H1 (cell line): ENCODE results near the gene SLC25A15. TPM values are rescaled to one million over a fixed set of nuclear protein-coding genes. Genes with fewer than 3 reads are reported as not detected.
"Not testable (repeated sequence)": the region's sequence is repeated elsewhere in the genome, so short reads cannot be mapped to it uniquely, and the experiment has no call there.

Experiments
- CTCF ChIA-PET: fragments of 300-600 bp; sonication (Branson Sonifier 250); formaldehyde crosslinking; loops from one replicate; lab custom pipeline; 2021; ENCODE audit not compliant: partially characterized antibody; lab: Charles Lee
- POLR2A ChIA-PET: fragments of 300-600 bp; sonication (Branson Sonifier 250); formaldehyde crosslinking; loops from one replicate; lab custom pipeline; 2021; ENCODE audit warnings: inconsistent platforms; ENCODE audit not compliant: partially characterized antibody; lab: Charles Lee
- DNase-seq, 2 experiments: peaks; one replicate each; pipeline versions ENCODE4 v3.0.0 to v3.0.0-alpha.2; 2010 to 2022; ENCODE audit warnings: low spot score in 2 of 2, low read depth in 1 of 2, mixed read lengths in 1 of 2
- FAIRE-seq: peaks from 2 replicates; lab custom pipeline; 2011; peaks lifted over from hg19 to GRCh38; lab: Jason Lieb, UNC
- H2AFZ ChIP-seq: 2 replicates; pipeline ENCODE4 v1.8.1; 2012; ENCODE audit warnings: low read length, inconsistent platforms
- H2AK5ac ChIP-seq: 2 replicates; pipeline ENCODE4 v1.6.1; 2013; ENCODE audit warnings: low read depth, low read length
- H2BK120ac ChIP-seq: replicated peaks from 2 replicates; pipeline ENCODE3; 2013; ENCODE audit warnings: low read depth, low read length, inconsistent platforms
- H2BK12ac ChIP-seq: 2 replicates; pipeline ENCODE4 v1.6.1; 2013; ENCODE audit warnings: low read depth, low read length
- H2BK15ac ChIP-seq: 2 replicates; pipeline ENCODE4 v1.6.1; 2013; ENCODE audit warnings: low read length
- H2BK20ac ChIP-seq: 2 replicates; pipeline ENCODE4 v1.6.1; 2013; ENCODE audit warnings: low read length
- H2BK5ac ChIP-seq: 2 replicates; pipeline ENCODE4 v1.6.1; 2013; ENCODE audit warnings: low read depth, low read length
- H3K14ac ChIP-seq: 2 replicates; pipeline ENCODE4 v1.6.1; 2013; ENCODE audit warnings: inconsistent platforms; ENCODE audit not compliant: insufficient read length
- H3K18ac ChIP-seq: 2 replicates; pipeline ENCODE4 v1.6.1; 2013; ENCODE audit warnings: low read length; ENCODE audit errors: extremely low read depth
- H3K23ac ChIP-seq: 2 replicates; pipeline ENCODE4 v1.6.1; 2013; ENCODE audit warnings: inconsistent platforms; ENCODE audit not compliant: insufficient read length
- H3K23me2 ChIP-seq: 2 replicates; pipeline ENCODE4 v1.6.1; 2013; ENCODE audit warnings: low read depth, low read length
- H3K27ac ChIP-seq: 2 replicates; pipeline ENCODE4 v1.6.1; 2011; ENCODE audit warnings: low read depth, low read length, inconsistent platforms
- H3K27me3 ChIP-seq, 4 experiments: replicated peaks in 1 of 4; 1 replicate in 1 of 4; 2 replicates in 3 of 4; pipeline versions ENCODE4 v1.6.1 to v1.8.1; 2011 to 2013; ENCODE audit warnings: low read length in 3 of 4, mild to moderate bottlenecking in 3 of 4, inconsistent platforms in 2 of 4, mixed read lengths in 2 of 4, moderate library complexity in 1 of 4; ENCODE audit not compliant: control insufficient read depth in 3 of 4, insufficient read depth in 3 of 4; ENCODE audit errors: extremely low read depth in 1 of 4
- H3K36me3 ChIP-seq, 4 experiments: 2 replicates each; pipeline versions ENCODE4 v1.6.1 to v1.8.1; 2011 to 2013; ENCODE audit warnings: mild to moderate bottlenecking in 4 of 4, low read length in 3 of 4, moderate library complexity in 2 of 4, control low read depth in 1 of 4, inconsistent platforms in 1 of 4; ENCODE audit not compliant: insufficient read depth in 4 of 4, control insufficient read depth in 2 of 4
- H3K4ac ChIP-seq: replicated peaks from 2 replicates; pipeline ENCODE3; 2013; ENCODE audit warnings: low read length, low read depth, mixed read lengths, inconsistent platforms; ENCODE audit not compliant: insufficient read length
- H3K4me1 ChIP-seq, 4 experiments: replicated peaks in 1 of 4; 1 replicate in 1 of 4; 2 replicates in 3 of 4; pipeline versions ENCODE4 v1.6.1 to v1.8.1; 2011 to 2013; ENCODE audit warnings: low read length in 3 of 4, inconsistent platforms in 2 of 4, mixed read lengths in 1 of 4; ENCODE audit not compliant: insufficient read depth in 4 of 4, control insufficient read depth in 3 of 4
- H3K4me2 ChIP-seq, 2 experiments: 2 replicates each; pipeline versions ENCODE4 v1.6.1 to v1.8.1; 2011 to 2013; ENCODE audit warnings: low read depth in 2 of 2, low read length in 2 of 2, control low read depth in 1 of 2, inconsistent platforms in 1 of 2, mild to moderate bottlenecking in 1 of 2; ENCODE audit not compliant: insufficient read depth in 1 of 2
- H3K4me3 ChIP-seq, 4 experiments: fragments of 200-600, 300-600 bp in 1 of 4; sonication (generic), shearing (Covaris generic), sonication (Bioruptor Twin) in 1 of 4; 2 replicates each; pipeline versions ENCODE4 v1.5.1 to v1.8.1; 2011 to 2016; ENCODE audit warnings: low read length in 4 of 4, low read depth in 3 of 4, control low read depth in 2 of 4, inconsistent platforms in 2 of 4, mild to moderate bottlenecking in 2 of 4, mixed read lengths in 1 of 4, moderate library complexity in 1 of 4; ENCODE audit not compliant: insufficient read depth in 2 of 4; ENCODE audit errors: extremely low read depth in 1 of 4
- H3K56ac ChIP-seq: replicated peaks from 2 replicates; pipeline ENCODE3; 2013; ENCODE audit warnings: low read depth, mild to moderate bottlenecking, mixed read lengths, low read length, inconsistent platforms; ENCODE audit not compliant: insufficient read length
- H3K79me1 ChIP-seq: 2 replicates; pipeline ENCODE4 v1.6.1; 2013; ENCODE audit warnings: low read depth, low read length, control low read depth
- H3K79me2 ChIP-seq, 2 experiments: 2 replicates each; pipeline versions ENCODE4 v1.6.1 to v1.8.1; 2012 to 2013; ENCODE audit warnings: low read length in 2 of 2, mild to moderate bottlenecking in 2 of 2, inconsistent platforms in 1 of 2; ENCODE audit not compliant: insufficient read depth in 2 of 2, control insufficient read depth in 1 of 2
- H3K9ac ChIP-seq, 4 experiments: replicated peaks in 1 of 4; 1 replicate in 1 of 4; 2 replicates in 3 of 4; pipeline versions ENCODE4 v1.6.1 to v1.8.1; 2011 to 2013; ENCODE audit warnings: low read depth in 3 of 4, low read length in 3 of 4, control low read depth in 2 of 4, mild to moderate bottlenecking in 2 of 4, moderate library complexity in 2 of 4, inconsistent platforms in 1 of 4; ENCODE audit errors: extremely low read depth in 1 of 4
- H3K9me3 ChIP-seq, 2 experiments: 2 replicates each; pipeline versions ENCODE4 v1.6.1 to v1.8.1; 2012 to 2013; ENCODE audit warnings: mild to moderate bottlenecking in 2 of 2, moderate library complexity in 2 of 2, control low read depth in 1 of 2, inconsistent platforms in 1 of 2, low read depth in 1 of 2, low read length in 1 of 2, mixed read lengths in 1 of 2; ENCODE audit not compliant: insufficient read depth in 2 of 2
- H4K20me1 ChIP-seq, 2 experiments: replicated peaks in 1 of 2; 2 replicates each; pipeline versions ENCODE3 to v1.8.1; 2011 to 2013; ENCODE audit warnings: inconsistent platforms in 2 of 2, low read length in 2 of 2, mild to moderate bottlenecking in 1 of 2; ENCODE audit not compliant: insufficient read depth in 2 of 2, control insufficient read depth in 1 of 2
- H4K5ac ChIP-seq: 2 replicates; pipeline ENCODE4 v1.6.1; 2013; ENCODE audit warnings: low read length, low read depth, mixed read lengths, inconsistent platforms; ENCODE audit not compliant: insufficient read length
- H4K8ac ChIP-seq: 2 replicates; pipeline ENCODE4 v1.8.0; 2013; ENCODE audit warnings: mild to moderate bottlenecking, moderate library complexity, low read length, inconsistent platforms; ENCODE audit not compliant: insufficient read depth; ENCODE audit errors: extremely low read depth
- H4K91ac ChIP-seq: replicated peaks from 2 replicates; pipeline ENCODE3; 2013; ENCODE audit warnings: low read length, mixed read lengths, inconsistent platforms; ENCODE audit not compliant: insufficient read length
- PHF8 ChIP-seq: fragments of 200-600 bp; sonication (generic); conservative IDR thresholded peaks from 2 replicates; pipeline ENCODE4 v1.7.1; 2012; ENCODE audit warnings: low read depth, mild to moderate bottlenecking, inconsistent platforms, low read length, moderate library complexity
- WGBS, 2 experiments: shearing (Covaris generic) in 1 of 2; methylation state at CpG; one replicate each; pipeline versions ENCODE4 v1.1.6 to v1.1.7; 2013 to 2015; ENCODE audit warnings: low lambda C conversion rate in 2 of 2, mixed read lengths in 2 of 2, inconsistent platforms in 1 of 2, low coverage in 1 of 2, missing lambda C conversion rate in 1 of 2; ENCODE audit not compliant: insufficient replicate concordance in 2 of 2, insufficient coverage in 1 of 2, insufficient read length in 1 of 2; ENCODE audit errors: extremely low coverage in 1 of 2, missing lambda C conversion rate in 1 of 2; 5-methylcytosine and 5-hydroxymethylcytosine counted together
- polyA plus RNA-seq, 7 experiments: library from polyadenylated mRNA; depleted of rRNA in 3 of 7; stranded (reverse) in 5 of 7; unstranded in 2 of 7; fragments of >200 nt in 5 of 7; fragments of 200-250 nt in 2 of 7; gene quantifications; 1 replicate in 5 of 7; 2 replicates in 1 of 7; 4 replicates in 1 of 7; pipeline versions ENCODE4 v1.2.1 to v1.2.3, GENCODE V29; 2011 to 2013; ENCODE audit warnings: missing spikeins in 2 of 7, mixed read lengths in 2 of 7
- total RNA-seq: library from RNA; stranded (reverse); fragmentation: NEBNext Ultra II Directional; extraction: Animal tissue kit (Norgen Biotek cat#: 25700); gene quantifications from 2 replicates; pipeline ENCODE4 v1.2.1, GENCODE V29; 2021

Gene SLC25A15
- total and polyA plus RNA-seq, 2 of the 8 experiments (the other 6 are each of a cell fraction or from before 2014, with no cell fraction given), result 12.4 to 23.4 TPM

GRCh38 chr13:40788540-40789274 lies 704 bp upstream of the SLC25A15 start:
- H2BK120ac ChIP-seq, H2BK5ac ChIP-seq, FAIRE-seq, H4K20me1 ChIP-seq, H3K36me3 ChIP-seq, H3K14ac ChIP-seq, H3K27me3 ChIP-seq, H3K23me2 ChIP-seq, H3K4ac ChIP-seq, H4K91ac ChIP-seq, H2BK20ac ChIP-seq, H2BK15ac ChIP-seq, H3K4me1 ChIP-seq, H2BK12ac ChIP-seq, H3K9me3 ChIP-seq, DNase-seq, H3K79me1 ChIP-seq, H3K79me2 ChIP-seq, H3K23ac ChIP-seq: not testable (repeated sequence)
- peak overlapping the region; percentile 64 to 74 (median 68) for H3K4me3 ChIP-seq
- peak overlapping the region; percentile 76 for H4K5ac ChIP-seq
- H3K56ac ChIP-seq, result peak overlapping the region; percentile 82
- H4K8ac ChIP-seq, result peak overlapping the region; percentile 97; the same call in 1 of the 2 replicates
- H2AFZ ChIP-seq, result peak overlapping the region; percentile 92
- 75% methylated on average over 18 of the region's 18 CpGs; no CpG with 5 or more reads in 1 of the 2 experiments for WGBS, 2 experiments
- 0 out of 7 replicates have a peak overlapping the region, but pooled peaks of 1 of the 4 experiments have one; percentile 65 for H3K9ac ChIP-seq
- peak overlapping the region; percentile 53; the same call in 1 of the 2 replicates for H2AK5ac ChIP-seq
- H3K4me2 ChIP-seq, result peak overlapping the region; percentile 81
- H3K27ac ChIP-seq, result peak overlapping the region; percentile 60; the same call in 1 of the 2 replicates
- peak overlapping the region; percentile 71; the same call in 1 of the 2 replicates for H3K18ac ChIP-seq
- peak; percentile 8; the same call in 1 of the 2 replicates for TF ChIP-seq PHF8
- CTCF ChIA-PET, result interaction anchor here (1.3 to 4.8 kb wide), 4 partner anchors 11 to 241 kb away, joined by 3 to 38 read pairs (median 4); no protein-coding TSS in a partner anchor
- POLR2A ChIA-PET, result interaction anchor here (0.6 to 2.5 kb wide), 11 partner anchors 9 to 675 kb away, joined by 3 to 10 read pairs (median 4); partner anchors contain the start of gene WBP4
